CD1c-positive myeloid dendritic cell (primary cell): ENCODE data around the gene LIN28B.
"Not testable (repeated sequence)": the region's sequence is repeated elsewhere in the genome, so short reads cannot be mapped to it uniquely, and the experiment has no call there.

Experiments
- DNase-seq: peaks from one replicate; pipeline ENCODE4 v3.0.0-alpha.2; 2016; ENCODE audit errors: extremely low spot score

Gene LIN28B

DNA sequence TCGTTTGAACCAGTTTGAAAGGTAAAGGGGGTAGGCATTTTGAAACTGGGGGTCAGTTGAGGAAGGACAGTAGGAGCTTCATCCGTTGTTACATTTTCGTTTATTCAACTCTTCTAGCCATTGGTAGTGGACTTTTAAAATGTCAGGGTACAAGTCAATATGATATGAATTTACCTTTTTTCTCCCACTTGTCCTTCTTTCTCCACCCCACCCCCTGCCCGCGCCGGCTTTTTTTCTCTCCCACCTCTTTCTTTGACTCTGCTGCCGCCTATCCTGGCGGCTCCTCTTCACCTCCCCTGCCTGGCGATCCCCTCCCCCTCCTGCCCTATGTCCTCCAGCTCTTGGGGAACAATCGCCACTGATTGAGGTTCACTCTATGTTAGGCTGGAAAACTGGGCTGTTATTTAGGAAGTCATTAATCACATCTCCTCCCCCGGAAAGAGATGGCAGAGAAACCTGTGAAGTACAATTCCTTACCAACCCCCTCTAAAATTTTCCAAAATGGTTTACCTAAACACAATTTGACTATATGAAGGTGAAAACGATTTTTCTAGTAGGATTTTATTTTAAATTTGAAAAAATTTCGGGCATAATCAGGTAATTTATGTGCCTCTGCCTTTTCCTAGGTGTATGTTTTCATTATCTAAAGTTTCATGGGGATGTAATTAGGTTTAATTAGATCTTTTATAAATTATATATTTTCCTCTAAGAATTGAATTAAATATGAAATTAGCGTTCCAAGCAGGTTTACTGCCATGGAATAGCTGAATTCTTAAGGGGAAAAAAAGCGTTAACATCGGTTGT, 778 bp upstream of the LIN28B start:
- DNase-seq = no peak

DNA sequence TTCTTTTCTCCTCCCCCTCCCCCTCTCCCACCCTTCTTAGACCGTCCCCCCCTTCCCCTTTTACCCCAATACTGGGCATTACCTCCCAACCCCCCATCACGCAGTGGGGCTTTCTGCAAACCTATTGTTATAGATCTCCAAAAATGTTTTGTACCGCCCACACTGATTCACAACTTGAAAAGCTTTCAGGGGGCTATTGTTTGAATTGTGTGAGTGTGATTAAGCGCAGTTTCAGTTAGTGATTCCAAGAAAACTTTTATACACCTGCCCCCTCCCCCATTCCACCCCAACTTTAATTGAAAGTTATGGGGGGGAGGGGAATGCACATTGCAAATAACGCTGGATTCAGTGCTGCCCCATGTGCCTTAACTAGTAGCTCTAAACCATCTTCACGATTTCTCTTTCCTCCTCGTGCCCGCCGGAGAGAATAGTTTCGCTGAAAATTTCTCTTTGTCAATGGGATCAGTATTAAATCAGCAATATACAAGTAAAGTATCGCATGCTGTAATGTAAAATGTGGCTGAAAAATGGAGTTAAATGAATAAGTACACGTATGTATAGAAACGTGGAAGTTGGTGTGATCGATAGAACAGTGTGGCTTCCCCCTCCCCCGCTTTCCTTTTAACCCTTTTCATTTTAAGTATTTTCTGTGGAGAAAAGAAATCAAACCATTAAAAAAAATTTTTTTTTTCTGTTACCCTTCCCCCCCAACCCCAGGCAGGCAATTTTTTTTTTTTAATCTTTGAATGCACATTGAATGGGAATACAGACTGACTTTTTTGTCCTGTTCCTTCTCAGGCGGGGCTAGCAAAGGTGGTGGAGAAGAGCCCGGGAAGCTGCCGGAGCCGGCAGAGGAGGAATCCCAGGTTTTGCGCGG, 632 bp downstream of the LIN28B start:
- no peak for DNase-seq

DNA sequence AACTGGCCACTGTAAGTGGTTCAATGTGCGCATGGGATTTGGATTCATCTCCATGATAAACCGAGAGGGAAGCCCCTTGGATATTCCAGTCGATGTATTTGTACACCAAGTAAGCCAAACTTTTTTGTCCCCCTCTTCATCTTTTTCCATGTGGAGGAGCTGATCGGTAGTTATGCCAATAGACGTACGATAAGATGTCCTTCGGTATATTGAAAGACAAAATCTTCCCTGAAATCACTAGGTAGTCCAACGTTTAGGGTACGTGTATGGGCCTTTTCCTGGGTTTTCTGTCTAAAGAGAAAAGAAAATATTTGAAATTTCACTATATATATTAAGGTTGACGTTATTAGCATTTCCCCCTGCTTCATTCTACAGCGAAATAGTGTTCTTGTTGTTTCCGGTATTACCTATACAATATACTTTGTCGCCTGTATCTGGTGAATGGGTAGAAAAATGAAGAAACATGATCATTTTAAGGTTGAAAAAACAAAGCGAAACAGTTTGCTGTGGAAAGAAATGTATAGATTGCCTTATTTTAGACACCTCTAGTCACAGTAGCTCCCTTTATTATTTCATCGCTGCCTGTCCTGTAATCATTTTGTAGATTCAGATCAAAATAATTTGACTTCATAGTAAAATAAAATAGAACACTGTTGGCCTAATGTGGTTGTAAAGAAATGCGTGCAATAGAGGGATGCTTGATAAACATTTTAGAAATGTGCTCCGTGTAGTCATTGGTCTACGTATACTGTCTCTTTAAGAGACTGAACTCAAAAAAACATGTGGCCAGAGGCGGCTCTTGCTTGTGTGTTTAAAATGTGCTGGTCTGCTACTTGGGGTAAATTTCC, 1.5 kb downstream of the LIN28B start:
- no peak for DNase-seq

DNA sequence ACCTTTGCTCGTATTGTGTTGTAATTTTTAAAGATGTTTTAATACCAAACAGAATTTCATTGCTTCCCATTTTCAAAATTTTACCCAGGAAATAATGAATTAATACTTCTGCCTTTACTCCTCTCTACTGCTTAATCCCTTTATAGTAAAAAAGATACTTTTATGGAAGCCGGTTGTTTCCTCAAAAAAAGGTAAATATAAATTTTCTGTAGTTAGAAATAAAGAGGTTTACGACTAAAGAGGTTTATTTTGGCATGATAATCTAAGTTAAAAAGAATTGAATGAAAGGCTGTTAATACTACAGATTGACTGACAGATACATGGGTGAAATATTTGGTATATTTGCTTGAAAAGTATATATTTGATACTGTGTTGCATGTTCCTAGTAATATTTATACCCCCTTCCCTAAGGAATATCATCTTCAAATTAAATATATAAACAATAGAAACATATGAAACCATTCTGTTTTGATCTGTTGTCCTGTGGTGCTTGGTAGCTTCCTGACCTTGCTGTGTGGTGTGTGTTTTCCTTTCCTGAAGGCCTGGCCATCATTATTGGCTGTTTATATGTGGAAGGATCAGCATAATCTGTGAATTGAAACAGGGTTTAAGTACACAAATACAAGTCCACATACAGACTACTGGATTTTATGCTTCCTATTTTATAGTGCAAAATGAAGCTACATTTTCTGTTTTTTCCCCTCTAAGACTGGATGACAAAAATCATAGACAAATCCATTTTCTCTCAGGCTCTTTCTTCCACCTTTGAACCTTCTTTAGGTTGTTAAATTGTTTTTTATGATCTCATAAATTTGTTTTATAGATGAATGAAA, 2.3 kb downstream of the LIN28B start:
- no peak for DNase-seq

DNA sequence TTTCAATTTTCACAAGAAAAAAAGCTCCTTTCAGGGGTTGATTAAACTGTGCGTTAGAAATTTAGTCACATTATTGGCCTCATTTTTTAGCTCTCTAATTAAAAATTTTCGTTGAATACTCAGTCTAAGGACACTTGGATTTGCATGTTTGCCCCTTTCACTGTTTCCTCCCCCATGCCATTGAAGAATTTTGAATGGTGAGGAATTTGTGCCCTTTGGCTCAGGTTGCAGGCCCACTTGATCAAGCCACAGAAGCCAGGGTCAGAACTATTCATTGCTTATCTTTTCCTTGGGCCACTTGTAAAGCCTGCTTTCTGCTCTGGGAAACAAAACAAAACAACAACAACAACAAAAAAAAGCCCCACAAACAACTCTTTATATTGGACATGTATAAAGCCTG, 12.2 kb downstream of the LIN28B start:
- no peak for DNase-seq

DNA sequence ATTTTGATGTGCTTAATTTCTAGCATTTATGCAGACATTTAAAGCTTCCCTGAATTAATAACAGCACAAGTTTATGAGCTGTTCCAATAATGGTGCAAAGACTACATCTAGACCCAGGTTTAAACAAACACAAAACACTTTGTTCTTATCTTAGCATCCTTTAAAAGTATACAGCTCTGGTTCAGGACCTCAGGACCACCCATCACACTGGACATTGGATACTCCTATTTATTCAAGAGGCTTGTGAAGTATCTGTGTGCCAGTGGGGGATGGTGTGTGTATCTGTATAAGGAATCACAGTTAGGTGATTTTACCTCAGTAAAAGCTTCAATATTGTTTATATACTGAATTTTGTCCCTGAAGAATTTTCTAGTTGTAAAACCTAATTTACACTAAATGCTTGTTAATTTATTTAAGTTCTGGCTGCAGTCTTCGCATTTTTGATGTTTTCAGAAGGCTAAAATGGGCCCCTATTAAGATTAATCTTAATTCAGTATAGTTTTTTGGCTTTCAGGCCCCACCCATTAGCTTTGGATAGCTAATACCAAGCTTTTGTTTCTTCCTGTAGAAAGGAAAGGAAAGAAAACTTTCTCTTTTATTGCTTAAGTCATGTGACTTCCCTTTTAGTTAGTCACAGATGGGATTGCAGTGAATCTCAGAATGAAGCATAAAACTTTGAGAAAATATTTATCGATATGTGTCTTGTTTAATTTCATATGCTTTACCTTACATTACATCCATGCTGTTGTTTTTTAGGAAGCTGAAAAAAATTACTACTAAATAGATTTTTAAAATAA, 13.1 kb downstream of the LIN28B start:
- DNase-seq = no peak

DNA sequence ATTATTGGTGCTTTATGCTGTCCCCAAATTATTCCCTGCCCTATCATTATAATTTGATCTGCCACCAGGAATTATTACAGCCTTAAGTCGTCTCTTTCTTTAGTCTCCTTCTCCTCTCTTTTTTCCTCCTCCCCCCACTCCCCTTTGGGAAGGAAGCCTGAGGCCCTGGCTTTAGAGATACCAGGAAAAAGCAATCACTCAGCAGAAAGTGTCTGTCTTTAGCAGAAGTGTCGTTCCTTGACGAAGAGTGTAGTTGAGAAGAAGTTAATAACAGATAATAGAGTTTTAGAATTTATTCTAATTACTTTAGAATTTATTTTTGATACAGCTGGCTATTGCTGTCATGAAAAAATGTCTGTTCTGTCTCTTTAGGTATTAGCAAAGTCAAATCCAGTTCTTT, 16.5 kb downstream of the LIN28B start:
- DNase-seq = no peak

DNA sequence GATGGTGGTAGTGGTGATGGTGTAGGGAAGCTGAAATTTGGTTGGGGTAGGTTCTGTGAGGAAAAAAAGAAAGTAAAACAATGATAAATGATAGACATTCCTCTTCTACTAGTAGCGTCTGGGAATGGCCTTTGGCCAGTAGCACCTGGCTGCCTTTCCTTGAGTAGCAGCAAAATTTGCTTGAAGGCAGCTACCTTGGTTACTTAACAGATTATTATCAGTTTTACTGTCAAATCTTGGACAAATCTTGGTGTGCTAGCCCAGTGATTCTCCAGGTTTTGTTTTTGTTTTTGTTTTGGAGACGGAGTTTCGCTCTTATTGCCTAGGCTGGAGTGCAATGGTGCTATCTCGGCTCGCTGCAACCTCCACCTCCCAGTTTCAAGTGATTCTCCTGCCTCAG, 26.4 kb downstream of the LIN28B start:
- DNase-seq = no peak

DNA sequence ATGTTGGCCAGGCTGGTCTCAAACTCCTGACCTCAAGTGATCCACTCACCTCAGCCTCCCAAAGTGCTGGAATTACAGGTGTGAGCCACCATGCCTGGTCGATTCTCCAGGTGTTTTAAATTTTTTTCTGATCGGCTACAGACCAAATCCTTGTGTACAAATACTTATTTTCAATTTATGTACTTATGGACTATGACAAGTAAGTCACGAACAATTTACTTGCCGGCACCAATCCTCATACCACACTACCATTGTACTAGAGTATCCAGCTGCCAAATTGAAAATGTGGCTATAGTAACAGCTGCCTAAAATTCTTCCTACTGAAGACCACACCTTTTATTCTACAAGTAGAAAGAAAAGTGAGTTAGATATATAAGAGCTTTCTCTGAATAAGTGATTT, 26.9 kb downstream of the LIN28B start:
- no peak for DNase-seq

DNA sequence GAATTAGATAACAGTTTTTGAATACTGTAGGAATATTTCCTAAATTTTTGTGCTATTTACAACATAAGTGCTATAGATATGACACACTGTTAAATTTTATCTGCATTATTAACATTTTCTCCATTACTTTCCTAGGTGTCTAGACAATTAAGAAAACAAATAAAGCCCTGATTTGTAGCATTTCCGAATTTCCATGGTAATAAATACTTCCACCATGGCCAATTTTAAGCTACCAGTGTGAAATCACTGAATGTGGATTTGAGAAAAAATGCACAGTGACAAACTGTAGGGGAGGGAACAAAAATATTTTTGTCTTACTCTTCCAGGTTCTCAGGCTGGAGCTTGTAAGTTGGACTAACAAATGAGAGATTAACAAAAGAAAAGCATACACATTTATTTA, 27.9 kb downstream of the LIN28B start:
- DNase-seq = no peak

DNA sequence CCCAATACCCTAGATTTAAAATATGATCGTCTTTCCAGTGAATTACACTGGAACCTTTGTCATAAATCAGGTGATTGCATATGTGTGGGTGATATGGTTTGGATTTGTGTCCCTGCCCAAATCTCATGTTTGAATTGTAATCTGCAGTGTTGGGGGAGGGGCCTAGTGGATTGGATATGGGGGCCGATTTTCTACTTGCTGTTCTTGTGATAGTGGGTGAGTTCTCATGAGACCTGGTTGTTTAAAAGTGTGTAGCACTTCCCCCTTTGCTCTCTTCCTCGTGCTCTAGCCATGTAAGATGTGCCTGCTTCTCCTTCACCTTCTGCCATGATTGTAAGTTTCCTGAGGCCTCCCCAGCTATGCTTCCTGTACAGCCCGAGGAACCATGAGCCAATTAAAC, 29.0 kb downstream of the LIN28B start:
- not testable (repeated sequence) for DNase-seq

DNA sequence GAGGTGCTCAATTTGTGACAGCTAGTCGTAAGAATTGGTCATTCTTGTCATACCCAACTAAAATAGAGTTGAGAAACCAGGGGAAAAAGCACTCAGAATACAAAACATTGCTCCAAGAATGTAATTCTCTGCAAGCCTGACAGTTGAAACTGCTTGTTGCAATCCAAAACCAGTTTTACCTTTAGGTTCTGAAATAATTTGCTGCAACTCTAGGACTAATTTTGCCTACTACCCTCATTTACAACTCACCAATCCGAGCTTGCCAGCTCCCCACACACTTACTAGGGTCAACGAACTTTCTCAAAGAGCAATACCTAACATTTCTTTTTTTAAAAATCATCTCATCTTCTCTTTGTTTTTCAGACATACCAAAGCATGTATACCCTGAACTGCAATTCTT, 29.7 kb downstream of the LIN28B start:
- no peak for DNase-seq

DNA sequence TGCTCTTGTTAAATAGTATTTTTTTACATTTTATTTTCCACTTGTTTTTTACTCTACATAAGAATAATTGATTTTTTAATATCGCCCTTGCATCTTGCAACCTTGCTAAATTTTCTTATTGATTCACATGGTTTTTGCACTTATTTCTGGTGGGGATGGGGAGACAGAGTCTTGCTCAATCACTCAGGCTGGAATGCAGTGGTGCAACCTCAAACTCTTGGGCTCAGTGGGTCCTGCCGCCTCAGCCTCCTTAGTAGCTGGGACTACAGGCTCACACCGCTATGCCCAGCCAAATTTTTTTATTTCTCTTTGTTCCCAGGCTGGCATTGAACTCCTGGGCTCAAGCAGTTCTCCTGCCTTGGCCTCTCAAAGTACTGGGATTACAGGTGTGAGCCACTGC, 30.3 kb downstream of the LIN28B start:
- DNase-seq = no peak

DNA sequence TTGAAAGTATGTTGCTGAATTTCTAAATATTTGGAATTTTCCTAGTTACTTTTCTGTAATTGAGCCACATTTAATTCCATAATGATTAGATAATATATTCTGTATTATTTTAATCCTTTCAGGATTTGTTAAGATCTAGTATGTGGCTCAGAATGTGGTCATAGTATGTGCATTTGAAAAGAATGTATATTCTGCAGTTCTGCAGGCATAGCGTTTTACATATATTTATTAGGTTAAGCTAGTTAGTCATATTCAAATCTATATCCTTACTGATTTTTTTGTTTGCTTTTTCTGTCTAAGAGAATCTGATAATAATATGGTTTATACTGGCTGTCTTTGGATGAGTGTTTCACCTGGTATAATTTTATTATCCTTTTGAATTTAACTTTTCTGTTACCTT, 33.2 kb downstream of the LIN28B start:
- no peak for DNase-seq

DNA sequence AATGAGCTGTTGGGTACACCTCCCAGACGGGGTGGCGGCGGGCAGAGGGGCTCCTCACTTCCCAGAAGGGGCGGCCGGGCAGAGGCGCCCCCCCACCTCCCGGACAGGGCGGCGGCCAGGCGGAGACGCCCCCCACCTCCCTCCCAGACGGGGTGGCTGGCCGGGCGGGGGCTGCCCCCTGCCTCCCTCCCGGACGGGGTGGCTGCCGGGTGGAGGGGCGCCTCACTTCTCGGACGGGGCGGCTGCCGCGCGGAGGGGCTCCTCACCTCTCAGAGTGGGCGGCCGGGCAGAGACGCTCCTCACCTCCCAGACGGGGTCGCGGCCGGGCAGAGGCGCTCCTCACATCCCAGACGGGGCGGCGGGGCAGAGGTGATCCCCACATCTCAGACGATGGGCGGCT, 34.2 kb downstream of the LIN28B start:
- not testable (repeated sequence) for DNase-seq

DNA sequence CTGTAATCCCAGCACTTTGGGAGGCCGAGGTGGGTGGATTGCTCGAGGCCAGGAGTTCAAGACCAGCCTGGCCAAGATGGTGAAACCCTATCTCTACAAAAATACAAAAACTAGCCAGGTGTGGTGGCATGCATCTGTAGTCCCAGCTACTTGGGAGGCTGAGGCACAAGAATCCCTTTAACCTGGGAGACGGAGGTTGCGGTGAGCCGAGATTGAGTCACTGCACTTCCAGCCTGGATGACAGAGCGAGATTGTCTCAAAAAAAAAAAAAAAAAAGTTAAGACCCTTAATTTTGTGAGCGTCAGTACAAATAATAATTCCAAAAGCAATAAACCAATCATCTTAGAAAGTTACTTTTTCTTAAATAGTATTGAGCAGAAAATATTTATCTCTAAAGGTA, 36.7 kb downstream of the LIN28B start:
- not testable (repeated sequence) for DNase-seq

DNA sequence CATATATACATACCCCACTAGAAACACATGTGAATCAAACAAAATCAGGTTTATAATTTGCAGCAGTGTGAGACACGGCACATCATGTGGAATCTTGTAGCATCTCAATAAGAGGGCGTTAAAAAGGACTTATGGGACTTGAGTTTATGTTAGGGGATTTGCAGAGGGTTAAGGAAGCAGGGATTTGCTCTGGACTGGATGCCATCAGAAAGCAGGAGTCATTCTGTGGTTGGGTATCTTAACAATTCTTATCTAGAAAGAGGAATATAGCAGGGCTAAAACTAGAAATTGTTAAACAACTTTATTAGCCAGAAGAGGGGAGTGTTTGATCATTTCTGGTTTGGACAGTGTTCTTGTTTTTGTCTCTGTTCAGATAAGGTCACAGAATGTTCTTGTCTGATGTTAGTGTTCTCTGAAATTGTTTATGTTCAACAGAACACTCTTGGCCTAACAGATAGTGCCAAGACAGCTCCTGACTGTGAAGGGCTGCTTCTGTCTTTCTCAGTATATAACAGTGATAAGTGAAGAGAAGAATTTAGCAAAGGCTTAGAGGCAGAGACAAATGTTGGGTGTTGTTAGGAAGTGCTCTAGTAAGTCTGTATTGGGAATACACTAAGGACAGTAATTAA, 39.2 kb downstream of the LIN28B start:
- DNase-seq = no peak

DNA sequence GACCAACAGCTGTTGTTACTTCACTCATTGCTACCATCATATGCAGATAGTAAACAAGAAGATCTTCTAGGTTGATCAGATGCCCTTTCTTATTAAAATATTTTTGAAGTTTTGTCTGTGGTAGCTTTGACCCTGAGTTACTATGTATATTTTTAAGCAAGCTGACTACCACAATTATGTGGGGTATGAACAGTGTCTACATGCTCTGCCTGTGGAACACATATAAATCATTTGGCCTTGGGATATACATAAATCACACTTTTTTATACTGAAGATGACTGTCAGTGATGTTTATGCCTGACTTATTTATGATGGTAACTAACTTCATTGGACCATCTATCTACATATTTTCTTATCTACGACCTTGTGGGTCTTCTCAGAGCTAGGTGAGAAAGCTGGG, 44.2 kb downstream of the LIN28B start:
- DNase-seq = no peak

DNA sequence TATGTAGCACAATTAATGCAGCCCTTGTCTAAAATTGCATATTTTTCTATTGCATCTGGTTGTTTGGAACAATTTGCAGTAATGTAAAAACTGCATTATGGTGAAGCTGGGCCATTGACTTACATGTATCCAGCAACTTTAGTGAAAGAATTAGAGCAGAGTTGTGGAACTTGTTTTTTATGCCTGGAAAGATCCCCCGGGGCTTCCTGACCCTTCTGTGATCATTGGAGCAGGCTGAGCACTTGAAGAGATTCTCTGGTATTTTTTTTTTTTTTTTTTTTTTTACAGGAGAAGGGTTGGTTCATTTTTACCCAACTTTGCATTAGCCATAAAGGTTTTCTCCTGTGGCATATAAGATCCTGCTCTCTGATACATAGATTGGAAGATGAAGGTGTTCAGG, 45.0 kb downstream of the LIN28B start:
- DNase-seq = no peak

DNA sequence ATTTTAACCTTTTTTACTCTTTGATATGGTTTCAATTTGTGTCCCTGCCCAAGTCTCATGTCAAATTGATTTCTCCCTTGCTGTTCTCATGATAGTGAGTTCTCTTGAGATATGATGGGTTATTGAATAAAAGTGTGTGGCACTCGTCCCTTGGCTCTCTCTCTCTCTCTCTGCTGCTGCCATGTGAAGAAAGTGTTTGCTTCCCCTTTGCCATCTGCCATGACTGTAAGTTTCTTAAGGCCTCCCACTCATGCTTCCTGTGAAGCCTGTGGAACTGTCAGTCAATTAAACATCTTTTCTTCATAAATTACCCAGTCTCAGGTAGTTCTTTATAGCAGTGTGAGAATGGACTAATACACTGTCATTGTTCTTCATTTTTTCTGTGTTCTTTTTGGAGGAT, 48.5 kb downstream of the LIN28B start:
- peak; percentile 2 for DNase-seq
